ENCODE results near the gene ZDHHC8.

- TF ChIP-seq CTCF (IDR thresholded peaks at IDR 0.05; ENCODE audit: low read depth, low read length) = no peak
- TF ChIP-seq MAX (IDR thresholded peaks at IDR 0.05; ENCODE audit: low read depth, low read length) = no peak
- TF ChIP-seq POLR2A (IDR thresholded peaks at IDR 0.05; ENCODE audit: extremely low read depth, insufficient read length) = no peak
- no peak for TF ChIP-seq MYC (IDR thresholded peaks at IDR 0.05; ENCODE audit: low read depth, low read length)
Measured at GRCh38 chr22:20191000-20191515, 59.5 kb downstream of the ZDHHC8 start.
